Measurements from ENCODE around the gene TCP11. TPM values are rescaled to one million over a fixed set of nuclear protein-coding genes. Genes with fewer than 3 reads are reported as not detected.
A peak's percentile ranks its signal among the peaks of the same experiment; 100 is the strongest.

Gene TCP11
- total and polyA plus RNA-seq, 11 donors = 0.04 TPM; not detected in 10

- TF ChIP-seq POLR2A (IDR thresholded peaks at IDR 0.05) (no peak), CTCF (IDR thresholded peaks at IDR 0.05) (no peak)
- WGBS, 4 donors = 58 to 73% (median 66%) methylated on average over 2 of the region's 2 CpGs
- intact Hi-C loops (cut with DNase I) = no loop called here
- Histone ChIP-seq H3K36me3 (no peaks in the 10 kb centered on the region), H3K4me1 (peaks cover 0 to 60% (median 26%) of the 10 kb centered on the region in 12 donors), H3K27me3 (peaks cover 0 to 12% (median 0%) of the 10 kb centered on the region in 9 donors), H3K9me3 (no peaks in the 10 kb centered on the region), H3K4me3 (no peak overlapping the region), H3K27ac (peak overlapping the region in 10 of 12 donors; percentile 14 to 83 (median 58))
- DNase-seq (no peak), ATAC-seq (peak in 3 of 4 donors; percentile 32 to 64 (median 62))
These were observed 42.1 kb upstream of the TCP11 start for GRCh38 chr6:35183281-35183680.

- no peaks in the 10 kb centered on the region for H3K9me3 ChIP-seq
- intact Hi-C loops (cut with DNase I) = no loop called here
- DNase-seq (peak in 4 of 5 donors; percentile 27 to 78 (median 71)), ATAC-seq (peak in 2 of 4 donors; percentile 56 to 64)
- no peaks in the 10 kb centered on the region for H3K36me3 ChIP-seq
- peaks cover 0 to 60% (median 26%) of the 10 kb centered on the region in 12 donors for H3K4me1 ChIP-seq
- TF ChIP-seq CTCF (IDR thresholded peaks at IDR 0.05) (no peak), POLR2A (IDR thresholded peaks at IDR 0.05) (no peak)
- peaks cover 0 to 12% (median 0%) of the 10 kb centered on the region in 9 donors for H3K27me3 ChIP-seq
- H3K27ac ChIP-seq = peak overlapping the region in 10 of 12 donors; percentile 35 to 79 (median 53)
- WGBS, 4 donors = 28 to 45% (median 35%) methylated on average over 17 to 55 of the region's 55 CpGs
- H3K4me3 ChIP-seq = no peak overlapping the region
These were observed 40.9 kb upstream of the TCP11 start for GRCh38 chr6:35181933-35182612.

GRCh38 chr6:35181308-35181932 lies 40.3 kb upstream of the TCP11 start:
- DNase-seq = peak in 2 of 5 donors; percentile 27 to 38
- intact Hi-C loops (cut with DNase I) = no loop called here
- Histone ChIP-seq H3K4me3 (no peak overlapping the region), H3K27me3 (peaks cover 0 to 12% (median 0%) of the 10 kb centered on the region in 9 donors), H3K4me1 (peaks cover 0 to 60% (median 26%) of the 10 kb centered on the region in 12 donors), H3K9me3 (no peaks in the 10 kb centered on the region), H3K36me3 (no peaks in the 10 kb centered on the region), H3K27ac (peak overlapping the region in 10 of 12 donors; percentile 35 to 79 (median 53))
- 54 to 63% (median 55%) methylated on average over 5 of the region's 5 CpGs for WGBS, 4 donors
- peak in 2 of 4 donors; percentile 43 to 47 for ATAC-seq
- TF ChIP-seq POLR2A (IDR thresholded peaks at IDR 0.05) (no peak), CTCF (IDR thresholded peaks at IDR 0.05) (no peak)

- intact Hi-C loops (cut with DNase I) = no loop called here
- Histone ChIP-seq H3K27ac (no peak overlapping the region), H3K4me1 (peaks cover 0 to 50% (median 23%) of the 10 kb centered on the region in 12 donors), H3K9me3 (no peaks in the 10 kb centered on the region), H3K36me3 (no peaks in the 10 kb centered on the region), H3K27me3 (peaks cover 0 to 12% (median 0%) of the 10 kb centered on the region in 9 donors), H3K4me3 (no peak overlapping the region)
- TF ChIP-seq CTCF (IDR thresholded peaks at IDR 0.05) (no peak), POLR2A (IDR thresholded peaks at IDR 0.05) (no peak)
- DNase-seq (no peak), ATAC-seq (no peak)
- 33 to 40% (median 38%) methylated on average over 2 of the region's 2 CpGs for WGBS, 4 donors
These were observed 38.9 kb upstream of the TCP11 start for GRCh38 chr6:35179901-35180535.
